Neural crest cell (in vitro differentiated cells): Measurements from ENCODE around the gene FRMD4A. TPM values are rescaled to one million over a fixed set of nuclear protein-coding genes. Genes with fewer than 3 reads are reported as not detected.

ENCODE experiments used
- DNase-seq: peaks from one replicate; pipeline ENCODE4 v3.0.0; 2021; ENCODE audit warnings: low read depth, mixed read lengths, low spot score
- H3K27ac Mint-ChIP-seq: one replicate; pipeline ENCODE4 v1.8.0; 2021; ENCODE audit warnings: mild to moderate bottlenecking, mixed read lengths; ENCODE audit not compliant: unreplicated experiment
- H3K27me3 Mint-ChIP-seq: 2 replicates; pipeline ENCODE4 v1.8.0; 2021; ENCODE audit warnings: low read depth, mild to moderate bottlenecking, mixed read lengths
- H3K36me3 Mint-ChIP-seq: 2 replicates; pipeline ENCODE4 v1.8.0; 2021; ENCODE audit warnings: low read depth, mild to moderate bottlenecking, mixed read lengths
- H3K4me1 Mint-ChIP-seq: 2 replicates; pipeline ENCODE4 v1.8.0; 2021; ENCODE audit warnings: mixed read lengths
- H3K4me3 Mint-ChIP-seq: one replicate; pipeline ENCODE4 v1.8.0; 2021; ENCODE audit warnings: mild to moderate bottlenecking, mixed read lengths
- H3K9me3 Mint-ChIP-seq: 2 replicates; pipeline ENCODE4 v1.8.0; 2021; ENCODE audit warnings: mixed read lengths
- total RNA-seq: library from RNA; stranded (reverse); gene quantifications from 2 replicates; pipeline ENCODE4 v1.2.1, GENCODE V29; 2021
- TF ChIP-seq, protein P1 (sequence below): fragments of 200-600 bp; sonication (generic); conservative IDR thresholded peaks from 2 replicates; pipeline ENCODE4 v1.5.0; 2021; ENCODE audit warnings: antibody characterized with exemption, mild to moderate bottlenecking

The FRMD4A gene
- total RNA-seq, 1 donor from 2014 or later, result 65.3 TPM

DNA sequence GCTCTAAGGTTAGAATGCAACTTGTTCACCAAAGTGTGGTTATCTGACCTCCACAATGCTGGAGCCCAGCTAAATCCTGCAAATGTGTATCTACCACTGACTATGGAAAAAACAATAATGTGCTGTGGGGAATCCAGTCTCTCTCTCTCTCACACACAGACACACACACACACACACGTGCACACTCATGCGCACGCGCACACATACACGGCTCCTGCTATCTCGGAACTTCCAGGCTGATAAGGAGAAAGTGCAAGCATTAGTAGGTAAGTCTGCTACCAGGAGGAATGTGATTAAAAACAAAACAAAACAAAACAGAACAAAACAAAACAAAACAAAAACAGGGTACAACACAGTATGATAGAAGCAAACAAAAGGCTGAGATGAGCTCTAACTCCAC lies 205.2 kb downstream of the FRMD4A start:
- no peaks in the 10 kb centered on the region for H3K9me3 Mint-ChIP-seq
- no peak for DNase-seq
- TF ChIP-seq, protein P1, sequence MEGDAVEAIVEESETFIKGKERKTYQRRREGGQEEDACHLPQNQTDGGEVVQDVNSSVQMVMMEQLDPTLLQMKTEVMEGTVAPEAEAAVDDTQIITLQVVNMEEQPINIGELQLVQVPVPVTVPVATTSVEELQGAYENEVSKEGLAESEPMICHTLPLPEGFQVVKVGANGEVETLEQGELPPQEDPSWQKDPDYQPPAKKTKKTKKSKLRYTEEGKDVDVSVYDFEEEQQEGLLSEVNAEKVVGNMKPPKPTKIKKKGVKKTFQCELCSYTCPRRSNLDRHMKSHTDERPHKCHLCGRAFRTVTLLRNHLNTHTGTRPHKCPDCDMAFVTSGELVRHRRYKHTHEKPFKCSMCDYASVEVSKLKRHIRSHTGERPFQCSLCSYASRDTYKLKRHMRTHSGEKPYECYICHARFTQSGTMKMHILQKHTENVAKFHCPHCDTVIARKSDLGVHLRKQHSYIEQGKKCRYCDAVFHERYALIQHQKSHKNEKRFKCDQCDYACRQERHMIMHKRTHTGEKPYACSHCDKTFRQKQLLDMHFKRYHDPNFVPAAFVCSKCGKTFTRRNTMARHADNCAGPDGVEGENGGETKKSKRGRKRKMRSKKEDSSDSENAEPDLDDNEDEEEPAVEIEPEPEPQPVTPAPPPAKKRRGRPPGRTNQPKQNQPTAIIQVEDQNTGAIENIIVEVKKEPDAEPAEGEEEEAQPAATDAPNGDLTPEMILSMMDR, result no peak

DNA sequence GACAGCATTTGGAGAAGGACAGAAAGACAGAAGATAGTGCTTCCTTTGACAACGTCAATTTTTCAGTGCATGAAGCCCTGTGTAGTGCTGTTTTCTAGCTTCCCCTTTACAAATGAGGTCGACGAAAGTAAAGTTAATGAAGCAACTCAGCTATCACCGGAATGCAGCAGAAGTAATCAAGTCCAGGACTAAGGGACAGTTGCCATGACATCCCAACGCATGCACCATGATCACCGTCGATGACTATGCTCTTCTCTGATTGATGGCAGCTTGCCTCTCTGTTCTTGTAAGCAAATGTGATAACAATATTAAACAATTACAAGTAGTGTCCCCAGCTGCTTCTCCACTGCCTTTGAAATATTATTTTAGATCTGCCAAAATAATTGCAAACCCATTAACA lies 205.8 kb downstream of the FRMD4A start:
- TF ChIP-seq, protein P1, result no peak
- no peak overlapping the region for H3K27ac Mint-ChIP-seq
- peaks cover 2% of the 10 kb centered on the region for H3K36me3 Mint-ChIP-seq
- no peaks in the 10 kb centered on the region for H3K27me3 Mint-ChIP-seq
- H3K4me3 Mint-ChIP-seq, result no peak overlapping the region
- no peaks in the 10 kb centered on the region for H3K9me3 Mint-ChIP-seq
- no peak for DNase-seq
- peaks cover 8% of the 10 kb centered on the region for H3K4me1 Mint-ChIP-seq

More for the DNA sequence above, 205.2 kb downstream of the FRMD4A start:
- H3K27me3 Mint-ChIP-seq, result no peaks in the 10 kb centered on the region
- H3K27ac Mint-ChIP-seq, result no peak overlapping the region
- peaks cover 2% of the 10 kb centered on the region for H3K36me3 Mint-ChIP-seq
- H3K4me3 Mint-ChIP-seq, result no peak overlapping the region
- H3K4me1 Mint-ChIP-seq, result peaks cover 8% of the 10 kb centered on the region

DNA sequence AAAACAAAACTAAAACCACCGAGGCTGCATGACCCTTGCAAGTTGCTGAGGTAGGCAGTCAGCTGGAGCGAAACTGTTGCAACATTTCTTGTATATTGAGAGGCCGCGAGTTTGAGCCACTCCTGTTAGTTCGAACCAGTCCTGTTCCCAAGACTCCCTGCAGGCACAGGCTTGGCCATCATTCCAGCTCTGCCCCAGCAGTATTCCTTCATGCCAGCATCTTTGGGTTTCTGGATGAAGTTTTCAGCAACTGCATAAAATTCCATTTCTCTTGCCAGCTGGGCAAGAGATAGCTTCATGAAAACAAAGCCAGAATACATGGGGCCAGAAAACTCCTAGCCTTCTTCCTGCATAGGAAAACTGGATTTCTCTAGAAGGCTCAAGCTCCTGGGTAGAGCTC lies 207.6 kb downstream of the FRMD4A start:
- Mint-ChIP-seq H3K4me1 (peaks cover 8% of the 10 kb centered on the region), H3K36me3 (peaks cover 2% of the 10 kb centered on the region), H3K9me3 (no peaks in the 10 kb centered on the region), H3K27ac (no peak overlapping the region), H3K27me3 (no peaks in the 10 kb centered on the region), H3K4me3 (no peak overlapping the region)
- DNase-seq, result no peak
- TF ChIP-seq, protein P1, result no peak

DNA sequence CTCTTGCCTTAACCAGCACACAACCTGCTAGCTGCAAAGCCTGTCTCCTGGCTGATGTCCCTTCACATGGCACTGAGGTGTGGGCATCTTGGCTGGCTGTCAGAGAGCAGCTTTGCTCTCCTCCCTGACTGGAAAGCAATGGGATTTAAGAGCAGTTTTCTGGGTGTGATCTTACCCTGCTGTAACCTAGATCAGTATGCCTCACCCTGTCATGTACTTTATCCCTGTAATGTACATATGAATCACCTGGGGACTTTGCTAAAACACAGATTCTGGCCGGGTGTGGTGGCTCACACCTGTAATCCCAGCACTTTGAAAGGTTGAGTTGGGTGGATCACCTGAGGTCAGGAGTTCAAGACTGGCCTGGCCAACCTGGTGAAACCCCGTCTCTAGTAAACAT lies 209.9 kb downstream of the FRMD4A start:
- peaks cover 3% of the 10 kb centered on the region for H3K4me1 Mint-ChIP-seq

DNA sequence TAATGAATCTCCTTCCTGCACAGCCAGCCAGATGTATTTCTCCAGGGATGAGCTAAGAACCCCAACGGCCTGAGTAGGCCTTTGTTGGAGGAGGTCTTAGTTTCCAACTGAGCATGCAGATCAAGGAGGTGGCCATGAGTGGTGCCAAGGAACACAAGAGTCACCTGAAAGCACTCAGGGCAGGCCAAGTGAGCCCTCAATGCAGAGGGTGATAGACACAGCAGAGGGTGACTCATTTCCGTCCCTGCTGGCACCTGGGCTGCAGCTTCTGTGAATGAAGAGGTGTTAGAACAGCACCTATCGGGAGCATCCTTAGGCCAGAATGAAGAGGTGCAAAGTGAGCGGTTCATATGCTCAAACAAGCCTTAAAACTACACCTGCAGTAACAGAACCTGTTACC lies 211.8 kb downstream of the FRMD4A start:
- peaks cover 3% of the 10 kb centered on the region for H3K4me1 Mint-ChIP-seq
- no peaks in the 10 kb centered on the region for H3K36me3 Mint-ChIP-seq
- H3K4me3 Mint-ChIP-seq, result no peak overlapping the region
- TF ChIP-seq, protein P1, result no peak
- H3K9me3 Mint-ChIP-seq, result no peaks in the 10 kb centered on the region
- no peak for DNase-seq
- H3K27ac Mint-ChIP-seq, result no peak overlapping the region
- no peaks in the 10 kb centered on the region for H3K27me3 Mint-ChIP-seq

More for the DNA sequence above, 209.9 kb downstream of the FRMD4A start:
- Mint-ChIP-seq H3K36me3 (no peaks in the 10 kb centered on the region), H3K9me3 (no peaks in the 10 kb centered on the region), H3K27ac (no peak overlapping the region), H3K4me3 (no peak overlapping the region), H3K27me3 (no peaks in the 10 kb centered on the region)
- TF ChIP-seq, protein P1, result no peak
- no peak for DNase-seq

DNA sequence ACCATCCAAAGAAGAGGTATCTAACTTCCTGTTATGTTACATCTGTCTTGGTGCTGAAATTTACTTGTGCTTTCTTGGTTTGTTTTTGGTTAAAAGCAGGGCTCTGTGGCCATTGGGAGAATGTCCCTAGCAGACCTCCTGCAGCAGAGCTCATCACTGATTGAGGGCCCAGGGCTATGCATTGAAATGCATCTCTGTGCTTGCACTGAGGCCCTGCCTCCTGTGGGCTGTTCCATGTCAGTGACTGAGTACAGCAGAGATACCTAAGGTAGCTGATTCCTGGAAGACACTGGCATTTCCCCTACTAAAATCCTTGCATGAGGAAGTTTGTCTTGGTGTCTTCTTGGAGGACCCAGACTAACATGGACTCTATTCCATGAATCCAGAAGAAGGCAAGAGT lies 213.9 kb downstream of the FRMD4A start:
- Mint-ChIP-seq H3K4me3 (no peak overlapping the region), H3K27me3 (no peaks in the 10 kb centered on the region), H3K9me3 (no peaks in the 10 kb centered on the region), H3K4me1 (peaks cover 3% of the 10 kb centered on the region), H3K36me3 (peaks cover 2% of the 10 kb centered on the region), H3K27ac (no peak overlapping the region)
- TF ChIP-seq, protein P1, result no peak
- no peak for DNase-seq
